HG02571 (cell line): ENCODE data around the gene DNTTIP2.
"Not testable (repeated sequence)": the region's sequence is repeated elsewhere in the genome, so short reads cannot be mapped to it uniquely, and the experiment has no call there.

ENCODE experiments used
- ATAC-seq: cut with Tn5 transposase; IDR thresholded peaks from one replicate; pipeline ENCODE4 v1.9.1; 2021; ENCODE audit warnings: mild to moderate bottlenecking, moderate library complexity; ENCODE audit not compliant: unreplicated experiment

Gene DNTTIP2

DNA sequence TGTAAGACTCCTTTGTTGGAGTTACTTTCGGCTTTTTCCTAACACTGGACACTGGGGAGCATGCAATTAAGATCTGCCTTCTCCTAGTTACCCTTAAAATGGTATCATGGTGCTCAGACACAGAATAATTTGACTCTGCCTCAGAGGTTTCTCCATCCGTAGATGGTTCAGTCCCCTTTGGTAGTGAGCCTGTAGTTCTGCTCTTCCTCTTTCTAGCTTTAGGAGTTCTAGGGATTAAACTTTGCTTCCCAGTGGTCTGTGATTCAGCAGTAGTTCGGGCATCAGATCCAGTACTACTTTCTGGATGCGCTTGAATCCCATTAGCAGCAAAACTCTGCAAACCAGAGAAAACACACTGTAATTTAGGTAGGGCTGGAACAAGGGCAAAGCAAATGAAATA lies 1.5 kb downstream of the DNTTIP2 start:
- no peak for ATAC-seq

DNA sequence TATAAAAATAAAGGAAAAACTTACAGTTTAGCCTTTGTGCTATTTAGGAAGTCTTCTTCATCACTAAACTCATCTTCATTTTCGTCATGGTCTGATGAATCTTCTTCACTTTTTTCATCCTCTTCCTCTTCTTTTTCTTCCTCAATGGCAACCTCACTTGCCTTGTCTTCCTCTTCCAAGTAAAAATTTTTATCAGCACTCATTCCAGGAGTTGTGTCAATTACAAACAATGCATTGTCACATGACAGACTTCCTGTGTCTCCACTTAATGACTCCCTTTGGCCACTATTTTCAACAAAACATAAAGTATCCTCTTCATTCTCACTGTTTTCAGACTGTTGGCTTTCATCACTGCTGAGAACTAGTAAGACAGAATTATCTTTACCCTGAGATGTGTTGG lies 2.8 kb downstream of the DNTTIP2 start:
- ATAC-seq: no peak

DNA sequence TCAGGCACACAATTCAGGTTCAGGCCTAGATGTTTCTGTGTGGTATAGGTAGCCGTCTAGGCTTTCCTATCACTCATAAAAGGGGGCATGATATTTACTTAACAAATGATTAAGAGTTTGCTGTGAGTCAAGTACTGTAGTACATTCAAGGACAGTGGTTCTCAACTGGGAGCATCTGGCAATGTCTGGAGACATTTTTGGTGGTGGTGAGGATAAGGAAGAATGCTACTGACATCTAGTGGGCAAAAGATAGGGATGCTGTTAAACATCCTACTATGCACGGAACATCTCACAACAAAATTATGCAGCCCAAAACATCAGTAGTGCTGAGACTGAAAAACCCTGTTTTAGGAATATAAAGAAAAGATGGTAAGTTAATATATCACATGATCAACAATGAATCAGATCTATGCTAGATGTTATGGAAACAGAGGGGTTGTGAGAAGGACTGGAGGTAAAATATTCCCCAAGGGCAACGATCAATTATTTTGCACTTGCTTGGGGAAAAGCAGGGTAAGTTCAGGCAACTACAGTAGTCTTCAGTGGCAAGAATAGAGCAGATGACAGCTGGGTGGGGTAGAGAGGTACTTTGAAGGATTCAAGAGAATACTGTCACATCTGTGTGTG lies 4.9 kb downstream of the DNTTIP2 start:
- ATAC-seq: no peak

DNA sequence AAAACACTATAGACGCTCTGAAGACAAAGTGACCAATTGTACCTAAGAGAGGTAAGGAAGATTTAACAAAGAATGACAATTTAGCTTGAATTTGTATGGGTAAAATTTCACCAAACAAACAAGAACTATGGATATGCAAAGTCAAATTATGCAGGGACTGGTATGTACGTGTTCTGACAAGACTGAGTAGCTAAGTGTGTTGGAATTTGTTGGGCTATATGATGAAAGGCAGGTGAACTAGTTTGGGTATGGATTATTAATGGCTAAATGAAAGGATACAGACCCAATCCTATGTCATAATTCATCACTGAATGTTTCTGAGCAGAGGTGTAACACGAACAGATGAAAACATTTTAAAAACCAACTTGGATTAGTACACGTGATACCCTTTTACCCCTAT lies 7.6 kb downstream of the DNTTIP2 start:
- ATAC-seq: no peak

DNA sequence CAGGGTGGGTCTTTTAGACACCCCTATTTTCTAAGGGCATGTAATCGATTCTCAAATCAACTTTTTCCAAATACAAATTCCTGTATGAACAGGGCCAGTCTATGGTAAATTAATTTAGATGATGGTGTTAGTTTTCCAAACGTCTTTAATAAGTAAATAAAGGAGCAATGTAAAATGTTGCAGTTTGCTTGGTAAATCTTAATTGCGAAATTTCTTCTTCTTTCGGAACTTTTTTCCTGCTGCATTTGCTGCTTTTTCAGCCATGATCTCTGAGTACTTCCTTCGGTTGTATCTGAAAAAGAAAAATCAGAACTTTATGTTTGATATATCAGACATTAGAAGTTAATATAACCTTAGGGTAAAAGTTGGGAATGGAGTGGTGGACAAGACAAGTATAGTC lies 9.4 kb downstream of the DNTTIP2 start:
- no peak for ATAC-seq

DNA sequence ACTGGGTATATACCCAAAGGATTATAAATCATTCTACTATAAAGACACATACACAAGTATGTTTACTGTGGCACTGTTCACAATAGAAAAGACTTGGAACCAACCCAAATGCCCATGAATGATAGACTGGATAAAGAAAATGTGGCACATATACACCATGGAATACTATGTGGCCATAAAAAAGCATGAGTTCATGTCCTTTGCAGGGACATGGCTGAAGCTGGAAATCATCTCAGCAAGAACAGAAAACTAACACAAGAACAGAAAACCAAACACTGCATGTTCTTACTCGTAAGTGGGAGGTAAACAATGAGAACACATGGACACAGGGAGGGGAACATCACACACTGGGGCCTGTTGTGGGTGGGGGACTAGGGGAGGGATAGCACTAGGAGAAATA lies 10.5 kb downstream of the DNTTIP2 start:
- not testable (repeated sequence) for ATAC-seq

DNA sequence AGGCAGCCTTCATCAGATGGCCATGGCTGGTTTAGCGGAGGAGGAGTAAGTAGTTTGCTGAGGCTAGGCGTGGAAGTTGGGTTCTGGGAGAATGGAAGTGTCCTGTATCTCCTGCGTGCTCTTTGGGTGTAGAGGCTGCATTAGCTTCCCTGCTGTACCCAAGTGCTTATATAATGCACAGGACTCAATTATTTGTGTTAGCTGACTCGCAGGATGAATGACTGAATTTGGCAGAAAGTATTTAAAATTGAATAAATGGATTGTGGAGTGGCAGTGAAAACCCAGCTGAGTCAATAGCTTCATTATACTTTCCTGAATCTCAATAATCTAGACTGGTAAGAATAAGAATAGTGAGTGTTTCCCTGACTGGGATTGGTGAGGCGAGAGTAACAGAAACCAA lies 13.8 kb downstream of the DNTTIP2 start:
- ATAC-seq: no peak

DNA sequence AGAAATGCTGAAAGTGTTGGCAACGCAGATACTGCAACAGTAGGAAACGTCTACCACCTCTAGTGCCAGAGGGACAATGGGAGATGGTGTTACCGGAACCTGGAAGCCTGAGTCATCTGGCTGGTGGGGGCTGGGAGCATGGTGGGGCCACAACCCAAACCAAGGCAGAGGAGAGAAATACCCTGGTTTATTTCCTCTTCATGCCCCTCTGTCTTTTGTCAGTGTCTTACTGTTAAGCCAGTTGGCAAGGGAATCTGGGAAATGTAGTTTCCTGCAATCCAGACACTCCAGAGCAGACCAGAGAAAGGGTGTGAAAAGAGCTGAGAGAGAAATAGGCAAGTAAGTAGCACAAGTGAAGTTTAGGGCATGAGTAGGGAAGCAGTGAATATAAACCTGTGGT lies 14.8 kb downstream of the DNTTIP2 start:
- ATAC-seq: no peak

DNA sequence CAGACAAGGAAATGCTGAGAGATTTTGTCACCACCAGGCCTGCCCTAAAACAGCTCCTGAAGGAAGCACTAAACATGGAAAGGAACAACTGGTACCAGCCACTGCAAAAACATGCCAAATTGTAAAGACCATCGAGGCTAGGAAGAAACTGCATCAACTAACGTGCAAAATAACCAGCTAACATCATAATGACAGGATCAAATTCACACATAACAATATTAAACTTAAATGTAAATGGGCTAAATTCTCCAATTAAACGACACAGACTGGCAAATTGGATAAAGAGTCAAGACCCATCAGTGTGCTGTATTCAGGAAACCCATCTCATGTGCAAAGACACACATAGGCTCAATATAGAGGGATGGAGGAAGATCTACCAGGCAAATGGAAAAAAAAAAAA lies 21.4 kb downstream of the DNTTIP2 start:
- not testable (repeated sequence) for ATAC-seq

DNA sequence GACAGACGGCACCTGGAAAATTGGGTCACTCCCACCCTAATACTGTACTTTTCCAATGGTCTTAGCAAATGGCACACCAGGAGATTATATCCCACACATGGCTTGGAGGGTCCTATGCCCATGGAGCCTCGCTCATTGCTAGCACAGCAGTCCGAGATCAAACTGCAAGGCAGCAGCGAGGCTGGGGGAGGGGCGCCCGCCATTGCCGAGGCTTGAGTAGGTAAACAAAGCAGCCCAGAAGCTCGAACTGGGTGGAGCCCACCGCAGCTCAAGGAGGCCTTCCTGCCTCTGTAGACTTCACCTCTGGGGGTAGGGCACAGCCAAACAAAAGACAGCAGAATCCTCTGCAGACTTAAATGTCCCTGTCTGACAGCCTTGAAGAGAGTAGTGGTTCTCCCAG lies 23.0 kb downstream of the DNTTIP2 start:
- not testable (repeated sequence) for ATAC-seq

DNA sequence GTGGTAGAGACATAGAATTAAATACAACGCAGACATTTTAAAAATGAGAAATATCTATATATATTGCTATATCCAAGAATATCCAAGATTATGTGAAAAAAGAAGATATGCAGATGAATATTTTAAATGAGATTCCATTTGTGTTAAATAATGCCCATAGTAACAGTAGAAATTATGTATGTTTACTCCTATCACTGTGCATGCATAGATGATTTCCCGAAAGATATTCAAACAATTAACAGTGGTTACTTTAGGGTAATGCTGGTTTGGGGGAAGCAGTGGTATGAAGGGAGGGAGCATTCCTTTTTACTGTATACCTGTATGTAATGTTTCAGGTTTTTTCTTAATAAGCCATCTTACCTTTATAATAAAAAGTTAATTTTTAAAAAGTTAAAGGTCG lies 25.1 kb downstream of the DNTTIP2 start:
- no peak for ATAC-seq

DNA sequence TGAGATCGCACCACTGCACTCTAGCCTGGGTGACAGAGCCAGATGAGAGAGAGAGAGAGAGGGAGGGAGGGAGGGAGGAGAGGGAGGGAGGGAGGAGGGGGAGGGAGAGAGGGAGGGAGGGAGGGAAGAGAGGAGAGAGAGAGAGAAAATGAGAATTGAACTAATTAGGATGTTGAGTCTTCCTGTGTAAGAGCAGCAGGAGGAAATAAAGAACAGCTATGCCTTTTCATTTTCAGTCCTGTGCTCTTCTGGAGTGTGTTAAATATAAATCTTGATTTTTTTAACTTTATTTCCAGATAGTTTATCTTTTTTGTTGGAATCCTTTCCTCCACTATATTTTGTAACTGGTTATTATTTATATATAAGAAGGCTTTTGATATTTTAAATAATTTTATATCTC lies 27.1 kb downstream of the DNTTIP2 start:
- ATAC-seq: no peak

DNA sequence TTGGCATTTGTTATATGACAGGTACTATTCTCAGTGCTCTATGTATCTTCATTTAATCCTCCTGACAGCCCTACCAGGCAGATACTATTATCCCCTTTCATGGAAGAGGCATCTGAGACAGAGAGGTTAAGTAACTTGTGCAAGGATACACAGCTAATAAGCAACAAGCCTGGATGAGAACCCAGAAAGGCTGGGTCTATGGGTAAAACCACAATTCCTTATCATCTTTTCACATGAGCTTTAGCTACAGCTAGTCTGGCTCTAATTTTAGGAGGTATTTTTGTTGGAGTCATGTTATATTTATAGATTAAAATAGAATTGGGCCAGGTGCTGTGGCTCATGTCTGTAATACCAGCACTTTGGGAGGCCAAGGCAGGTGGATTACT lies 27.7 kb downstream of the DNTTIP2 start:
- ATAC-seq: no peak

DNA sequence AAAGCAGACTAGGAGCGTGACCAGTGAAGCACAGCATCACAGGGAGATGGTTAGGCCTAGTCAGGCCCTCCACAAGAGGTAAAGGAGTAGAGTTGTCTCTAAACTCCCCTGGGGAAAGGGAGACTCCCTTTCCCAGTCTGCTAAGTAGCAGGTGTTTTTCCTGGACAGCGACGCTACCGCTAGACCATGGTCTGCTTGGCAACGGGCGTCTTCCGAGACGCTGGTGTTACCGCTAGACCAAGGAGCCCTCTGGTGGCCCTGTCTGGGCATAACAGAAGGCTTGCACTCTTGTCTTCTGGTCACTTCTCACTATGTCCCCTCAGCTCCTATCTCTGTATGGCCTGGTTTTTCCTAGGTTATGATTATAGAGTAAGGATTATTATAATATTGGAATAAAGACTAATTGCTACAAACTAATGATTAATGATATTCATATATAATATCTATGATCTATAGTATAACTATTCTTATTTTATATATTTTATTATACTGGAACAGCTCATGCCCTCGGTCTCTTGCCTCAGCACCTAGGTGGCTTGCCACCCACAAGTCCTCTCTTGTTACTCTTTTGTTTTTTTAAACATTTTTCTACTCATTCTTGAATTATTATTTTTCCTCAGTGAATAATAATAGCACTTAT lies 28.2 kb downstream of the DNTTIP2 start:
- not testable (repeated sequence) for ATAC-seq

DNA sequence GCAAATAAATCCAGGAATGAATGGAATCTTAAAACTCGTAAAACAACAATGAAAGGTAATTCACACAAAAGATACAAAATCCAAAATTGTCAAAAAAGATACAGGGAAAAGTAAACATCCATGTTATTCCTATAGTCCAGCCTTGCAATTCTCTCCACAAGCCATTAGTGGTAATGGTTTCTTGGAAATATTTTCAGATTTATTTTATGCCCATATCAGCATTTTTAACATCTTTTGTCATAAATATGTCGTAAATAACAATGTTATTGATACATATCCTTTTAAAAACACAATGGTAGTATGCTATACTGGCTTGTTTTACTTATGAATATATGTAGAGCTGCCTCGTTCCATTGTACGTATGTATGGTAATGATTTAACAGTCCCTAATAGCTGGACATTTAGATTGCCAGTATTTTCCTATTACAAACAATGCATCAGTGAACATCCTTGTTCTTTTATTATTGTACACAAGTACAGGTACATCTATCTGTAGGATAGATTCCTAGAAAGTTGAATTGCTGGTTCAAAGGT lies 30.6 kb downstream of the DNTTIP2 start:
- no peak for ATAC-seq

DNA sequence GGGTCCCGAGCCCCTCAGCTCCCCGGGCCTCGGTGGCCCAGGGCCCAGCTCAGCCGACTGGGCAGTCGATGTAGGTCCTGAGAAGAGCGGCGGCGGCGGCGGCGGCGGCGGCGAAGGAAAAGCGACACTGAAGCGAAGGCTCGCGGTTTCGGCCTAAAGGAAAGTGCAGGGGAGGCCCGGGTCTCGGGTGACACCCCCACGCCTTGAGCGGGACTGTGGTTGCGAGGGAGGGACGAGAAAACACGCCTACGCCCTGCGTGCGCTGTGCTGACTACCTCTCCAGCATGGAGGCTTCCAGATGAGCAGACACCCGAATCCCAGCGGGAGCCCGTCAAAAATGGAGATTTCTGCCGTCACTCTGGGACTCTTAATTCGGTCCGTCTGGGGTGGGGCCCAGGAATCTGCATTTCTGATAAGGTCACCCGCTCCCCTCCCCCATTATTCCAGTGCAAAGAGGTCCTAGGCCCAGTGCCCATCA lies 31.2 kb downstream of the DNTTIP2 start:
- peak; percentile 19 for ATAC-seq

DNA sequence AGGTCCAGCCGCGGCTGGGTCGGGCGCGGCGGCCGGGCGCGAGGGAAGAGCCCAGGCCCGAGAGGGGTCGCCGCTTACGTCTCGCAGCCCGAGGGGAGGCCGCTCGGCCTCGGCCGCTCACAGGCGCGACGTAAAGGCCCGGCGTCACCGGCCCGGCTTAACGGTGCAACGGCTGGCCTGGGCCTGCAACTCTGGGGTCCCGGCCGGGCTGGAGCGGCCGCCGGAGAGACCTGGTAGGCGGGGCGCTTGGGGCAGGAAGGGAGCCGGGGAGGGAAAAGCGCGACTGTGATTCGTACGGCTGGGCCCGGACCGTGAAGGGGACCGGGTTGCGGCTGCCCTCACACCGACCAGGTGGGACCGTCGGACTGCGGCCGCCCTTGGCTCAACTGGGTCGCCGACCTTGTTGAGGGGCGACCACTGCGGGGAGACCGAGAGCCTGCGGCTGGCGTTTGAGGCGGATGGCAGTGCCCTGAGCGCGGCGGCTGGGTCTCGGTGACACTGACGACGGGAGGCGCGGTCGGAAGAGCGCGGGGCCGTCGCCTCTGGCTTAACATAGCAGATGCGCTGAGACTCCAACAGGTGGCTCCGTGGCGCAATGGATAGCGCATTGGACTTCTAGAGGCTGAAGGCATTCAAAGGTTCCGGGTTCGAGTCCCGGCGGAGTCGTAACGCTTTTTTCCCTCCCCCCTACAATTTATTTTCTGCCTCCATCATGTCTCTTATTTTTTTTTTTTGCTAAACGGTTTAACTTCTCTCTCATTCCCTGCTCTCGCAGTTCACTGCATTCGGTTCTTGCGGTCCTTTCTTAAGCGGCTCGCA lies 31.8 kb downstream of the DNTTIP2 start:
- ATAC-seq: peak; percentile 64

DNA sequence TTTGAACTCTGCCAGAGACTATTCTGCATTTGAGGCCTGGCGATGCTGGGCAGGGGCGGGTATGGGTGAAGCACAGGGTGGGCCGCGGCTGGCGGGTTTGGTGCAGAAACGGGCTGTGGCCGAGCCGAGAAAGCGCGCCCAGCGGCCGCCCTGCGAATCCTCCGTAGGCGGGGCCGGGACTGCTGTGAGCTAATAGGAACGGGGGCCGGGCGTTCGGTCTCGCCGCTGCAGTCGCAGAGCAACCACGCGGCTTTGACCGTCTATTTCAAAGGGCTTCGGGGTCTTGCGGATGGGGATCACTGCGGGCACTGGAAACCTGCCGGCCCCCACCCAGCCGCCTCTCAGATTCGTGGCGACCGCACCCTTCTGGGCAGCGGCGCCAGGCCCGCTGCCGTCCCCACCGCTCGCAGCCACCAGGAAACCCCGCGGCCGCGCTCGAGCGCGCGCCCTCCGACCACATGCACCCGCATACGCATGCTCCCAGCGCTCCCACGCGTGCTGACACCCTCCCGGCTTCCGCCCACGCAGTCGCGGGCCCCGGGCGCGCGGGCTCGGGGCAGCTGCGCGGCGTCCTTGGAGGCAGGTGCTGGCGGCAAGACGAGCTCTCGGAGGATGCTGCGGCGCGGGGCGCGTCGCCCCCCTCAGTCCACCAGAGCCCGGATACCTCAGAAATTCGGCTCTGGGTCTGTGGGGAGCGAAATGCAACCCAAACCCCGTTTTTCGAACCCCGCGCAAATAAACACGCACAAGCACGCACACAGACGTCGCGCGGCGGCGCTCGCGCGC lies 32.6 kb downstream of the DNTTIP2 start:
- peak; percentile 49 for ATAC-seq

DNA sequence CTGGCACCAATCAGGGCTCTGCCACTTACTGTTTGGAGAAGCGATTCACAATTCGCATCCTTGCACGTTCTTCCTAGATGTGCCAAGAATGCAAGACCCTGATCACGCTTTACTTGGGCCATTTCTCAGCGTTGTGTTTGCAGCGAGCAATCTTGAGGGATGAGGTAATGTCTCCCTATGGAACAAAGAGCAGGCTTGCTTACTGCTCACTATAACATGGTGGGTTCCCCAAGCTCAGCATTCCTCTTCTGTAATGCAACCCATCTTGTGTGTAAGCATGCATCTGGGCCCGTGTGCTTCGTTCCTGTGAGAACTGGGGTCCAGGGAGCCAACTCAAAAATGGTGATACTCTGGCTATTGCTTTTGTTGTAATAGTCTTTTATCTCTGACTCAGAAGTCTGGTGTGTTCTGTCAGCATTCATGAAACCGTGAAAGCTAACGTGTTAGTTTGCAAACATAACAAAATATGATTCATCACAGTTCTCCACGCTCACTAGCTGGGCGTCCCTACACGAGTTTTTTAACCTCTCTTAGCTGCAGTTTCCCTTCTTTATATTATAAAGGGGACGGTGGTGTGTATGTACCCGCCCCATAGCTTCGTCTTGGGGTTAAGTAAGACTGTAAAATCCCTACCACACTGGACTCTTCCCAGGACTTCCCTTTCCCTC lies 33.3 kb downstream of the DNTTIP2 start:
- peak; percentile 11 for ATAC-seq

DNA sequence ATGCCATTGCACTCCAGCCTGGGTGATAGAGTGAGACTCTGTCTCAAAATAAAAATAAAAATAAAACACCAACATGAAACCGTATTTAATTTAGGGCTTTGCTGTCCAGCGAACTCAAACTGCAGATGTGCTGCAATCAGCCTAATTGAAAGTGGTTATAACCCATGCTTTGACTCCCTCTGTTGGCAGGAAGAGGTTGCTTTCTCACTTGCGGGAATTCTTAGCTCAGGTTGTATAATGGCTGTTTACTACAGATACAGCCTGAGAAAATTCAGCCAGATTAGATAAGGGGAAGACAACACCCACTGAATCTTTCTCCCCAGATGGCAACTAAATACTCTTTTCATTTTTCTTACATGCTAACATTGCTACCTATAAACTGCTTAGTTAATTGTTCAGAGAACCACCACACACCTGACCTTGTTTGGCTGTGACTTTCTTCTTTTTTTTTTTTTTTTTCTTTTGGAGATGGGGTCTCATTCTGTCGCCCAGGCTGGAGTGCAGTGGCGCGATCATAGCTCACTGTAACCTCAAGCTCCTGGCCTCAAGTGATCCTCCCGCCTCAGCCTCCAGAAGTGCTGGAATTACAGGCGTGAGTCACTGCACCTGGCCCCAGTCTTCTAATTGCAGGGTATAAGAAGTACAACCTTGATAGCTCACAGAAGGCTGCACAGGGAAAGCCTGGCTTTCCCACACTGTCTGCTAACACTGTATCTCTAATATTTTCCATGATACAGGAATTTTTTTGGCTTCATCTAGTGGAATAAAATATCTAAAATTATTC lies 34.6 kb downstream of the DNTTIP2 start:
- no peak for ATAC-seq
